CD4-positive, alpha-beta T cell treated with Interleukin-17A for 4 hours (primary cell): Measurements from ENCODE around the gene OR10V1.

Experiments
- DNase-seq: peaks from one replicate; pipeline ENCODE4 v3.0.0-alpha.2; 2020; ENCODE audit warnings: mixed read lengths

OR10V1 gene

DNA sequence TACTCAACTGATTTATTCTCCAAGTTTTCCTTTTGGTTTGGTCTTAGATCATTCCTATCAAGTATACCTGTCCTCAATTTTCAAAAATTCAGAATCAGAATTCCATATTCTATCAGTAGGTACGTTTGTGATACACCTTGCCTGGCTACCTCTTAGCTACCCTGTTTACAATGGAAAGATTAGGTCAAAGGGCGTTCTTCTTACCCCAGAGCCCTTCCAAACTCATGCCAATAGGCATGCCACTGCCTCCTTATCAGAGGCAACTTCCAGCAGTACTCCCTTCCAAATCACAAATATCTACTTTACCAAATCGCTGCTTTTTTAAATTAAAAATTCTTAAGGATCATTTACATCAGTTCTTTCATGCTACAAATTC, 45.8 kb downstream of the OR10V1 start:
- no peak for DNase-seq

DNA sequence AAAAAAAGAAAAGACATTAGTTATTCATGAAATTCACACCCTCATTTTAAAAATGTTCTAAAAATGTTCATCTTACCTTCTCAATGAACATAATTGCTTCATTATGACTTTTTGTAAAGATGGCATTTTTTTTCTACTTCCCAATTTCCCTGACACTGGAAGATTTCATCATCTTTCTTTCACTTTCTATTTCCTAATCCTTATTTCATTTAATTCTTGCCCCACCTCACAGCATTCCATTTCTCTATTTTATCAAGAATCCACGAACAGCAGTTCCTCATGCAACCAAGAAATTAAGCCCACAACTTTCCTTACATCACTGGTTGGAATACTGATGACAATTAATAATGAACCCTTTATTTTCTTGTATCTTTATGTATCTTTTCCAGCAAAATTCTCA, 46.7 kb downstream of the OR10V1 start:
- DNase-seq, result no peak
